ENCODE results near the gene GALNT10.

- TF ChIP-seq POLR2A (IDR thresholded peaks at IDR 0.05), result no peak
- no peak for TF ChIP-seq CTCF (IDR thresholded peaks at IDR 0.05)
- no peak for TF ChIP-seq POLR2AphosphoS5 (IDR thresholded peaks at IDR 0.05)
These were observed 140.7 kb downstream of the GALNT10 start for GRCh38 chr5:154331232-154331631.

Data from stomach (tissue), 4 donors.